H9 (cell line): ENCODE data around the gene ZNF609. TPM values are rescaled to one million over a fixed set of nuclear protein-coding genes. Genes with fewer than 3 reads are reported as not detected.

Experiments used
- DNase-seq: peaks from one replicate; pipeline ENCODE4 v3.0.0-alpha.2; 2017
- H2AFZ ChIP-seq: one replicate; pipeline ENCODE4 v1.6.1; 2013; ENCODE audit warnings: mild to moderate bottlenecking, low read length, control low read depth, moderate library complexity
- H2AK5ac ChIP-seq: 2 replicates; pipeline ENCODE4 v1.6.1; 2013; ENCODE audit warnings: low read length, control low read depth, mixed read lengths; ENCODE audit not compliant: insufficient read length
- H2BK120ac ChIP-seq: one replicate; pipeline ENCODE4 v1.6.1; 2013; ENCODE audit warnings: low read depth, mild to moderate bottlenecking, low read length, control low read depth, inconsistent platforms; ENCODE audit not compliant: poor library complexity, severe bottlenecking
- H2BK12ac ChIP-seq: 2 replicates; pipeline ENCODE4 v1.6.1; 2013; ENCODE audit warnings: low read length, control low read depth, mixed read lengths, low read depth; ENCODE audit not compliant: insufficient read length
- H2BK15ac ChIP-seq: 2 replicates; pipeline ENCODE4 v1.6.1; 2013; ENCODE audit warnings: low read depth, low read length, control low read depth
- H2BK20ac ChIP-seq: one replicate; pipeline ENCODE4 v1.6.1; 2013; ENCODE audit warnings: low read depth, mild to moderate bottlenecking, low read length, control low read depth, inconsistent platforms; ENCODE audit not compliant: poor library complexity, severe bottlenecking
- H2BK5ac ChIP-seq: 2 replicates; pipeline ENCODE4 v1.6.1; 2013; ENCODE audit warnings: low read length, control low read depth, mixed read lengths; ENCODE audit not compliant: insufficient read length
- H3K14ac ChIP-seq: 2 replicates; pipeline ENCODE4 v1.6.1; 2013; ENCODE audit warnings: low read length, control low read depth; ENCODE audit not compliant: insufficient read depth
- H3K18ac ChIP-seq: 2 replicates; pipeline ENCODE4 v1.6.1; 2013; ENCODE audit warnings: low read depth, mild to moderate bottlenecking, mixed read lengths, low read length, control low read depth; ENCODE audit not compliant: insufficient read length
- H3K23ac ChIP-seq: 2 replicates; pipeline ENCODE4 v1.6.1; 2013; ENCODE audit warnings: low read length, control low read depth, mixed read lengths, low read depth; ENCODE audit not compliant: insufficient read length
- H3K23me2 ChIP-seq: 2 replicates; pipeline ENCODE4 v1.6.1; 2013; ENCODE audit warnings: low read depth, mild to moderate bottlenecking, mixed read lengths, low read length, control low read depth; ENCODE audit not compliant: insufficient read length, poor library complexity, severe bottlenecking
- H3K27ac ChIP-seq: 2 replicates; pipeline ENCODE4 v1.5.1; 2013; ENCODE audit warnings: low read length, control low read depth, mixed read lengths, low read depth; ENCODE audit not compliant: insufficient read length
- H3K27me3 ChIP-seq: 2 replicates; pipeline ENCODE4 v1.6.1; 2013; ENCODE audit warnings: low read length, control low read depth, inconsistent platforms; ENCODE audit not compliant: insufficient read depth
- H3K4ac ChIP-seq: 2 replicates; pipeline ENCODE4 v1.6.1; 2013; ENCODE audit warnings: low read depth, mild to moderate bottlenecking, control low read depth, inconsistent platforms, low read length, moderate library complexity
- H3K4me1 ChIP-seq: 2 replicates; pipeline ENCODE4 v1.6.1; 2013; ENCODE audit warnings: low read length, control low read depth, inconsistent platforms; ENCODE audit not compliant: insufficient read depth
- H3K4me2 ChIP-seq: 2 replicates; pipeline ENCODE4 v1.6.1; 2013; ENCODE audit warnings: low read length, control low read depth, mixed read lengths; ENCODE audit not compliant: insufficient read length, insufficient read depth
- H3K56ac ChIP-seq: 2 replicates; pipeline ENCODE4 v1.6.1; 2013; ENCODE audit warnings: low read depth, mild to moderate bottlenecking, mixed read lengths, low read length, control low read depth; ENCODE audit not compliant: insufficient read length
- H3K79me1 ChIP-seq: 2 replicates; pipeline ENCODE4 v1.6.1; 2013; ENCODE audit warnings: low read depth, mild to moderate bottlenecking, moderate library complexity, low read length, control low read depth, inconsistent platforms; ENCODE audit not compliant: insufficient read depth, poor library complexity, severe bottlenecking
- H3K79me2 ChIP-seq: 2 replicates; pipeline ENCODE4 v1.6.1; 2013; ENCODE audit warnings: low read length, control low read depth, inconsistent platforms; ENCODE audit not compliant: insufficient read depth
- H3K9ac ChIP-seq: 2 replicates; pipeline ENCODE4 v1.6.1; 2013; ENCODE audit warnings: low read length, control low read depth, mixed read lengths; ENCODE audit not compliant: insufficient read length; ENCODE audit errors: extremely low read depth
- H3K9me3 ChIP-seq: one replicate; pipeline ENCODE4 v1.6.1; 2013; ENCODE audit warnings: low read depth, low read length, inconsistent platforms; ENCODE audit not compliant: control insufficient read depth
- H3T11ph ChIP-seq: one replicate; pipeline ENCODE4 v1.6.1; 2013; ENCODE audit warnings: mild to moderate bottlenecking, low read length, control low read depth, inconsistent platforms
- H4K20me1 ChIP-seq: one replicate; pipeline ENCODE4 v1.6.1; 2013; ENCODE audit not compliant: control insufficient read depth, insufficient read length, insufficient read depth
- H4K5ac ChIP-seq: 2 replicates; pipeline ENCODE4 v1.6.1; 2013; ENCODE audit warnings: low read depth, mild to moderate bottlenecking, mixed read lengths, low read length, control low read depth; ENCODE audit not compliant: insufficient read length
- H4K8ac ChIP-seq: replicated peaks from 2 replicates; pipeline ENCODE4 v1.6.1; 2013; ENCODE audit warnings: low read length, control low read depth, mixed read lengths, low read depth; ENCODE audit not compliant: insufficient read length
- H4K91ac ChIP-seq: 2 replicates; pipeline ENCODE4 v1.6.1; 2013; ENCODE audit warnings: low read depth, mild to moderate bottlenecking, moderate library complexity, mixed read lengths, low read length, control low read depth; ENCODE audit not compliant: insufficient read length
- H3K27ac Mint-ChIP-seq, 3 experiments: 2 replicates in 2 of 3; 3 replicates in 1 of 3; pipeline ENCODE4 v1.8.0; 2020 to 2021; ENCODE audit warnings: mixed read lengths in 3 of 3, mild to moderate bottlenecking in 1 of 3, moderate library complexity in 1 of 3
- H3K27me3 Mint-ChIP-seq: 2 replicates; pipeline ENCODE4 v1.8.0; 2021; ENCODE audit warnings: low read depth, mild to moderate bottlenecking, moderate library complexity, mixed read lengths
- H3K36me3 Mint-ChIP-seq, 3 experiments: 2 replicates in 2 of 3; 3 replicates in 1 of 3; pipeline ENCODE4 v1.8.0; 2020 to 2021; ENCODE audit warnings: low read depth in 3 of 3, mixed read lengths in 3 of 3; ENCODE audit not compliant: insufficient read depth in 1 of 3
- H3K4me1 Mint-ChIP-seq, 2 experiments: 2 replicates each; pipeline ENCODE4 v1.8.0; 2020; ENCODE audit warnings: mixed read lengths in 2 of 2
- H3K4me3 Mint-ChIP-seq, 2 experiments: 2 replicates in 1 of 2; 3 replicates in 1 of 2; pipeline ENCODE4 v1.8.0; 2020 to 2021; ENCODE audit warnings: mild to moderate bottlenecking in 2 of 2, mixed read lengths in 2 of 2, moderate library complexity in 1 of 2
- H3K9me3 Mint-ChIP-seq, 2 experiments: 2 replicates in 1 of 2; 3 replicates in 1 of 2; pipeline ENCODE4 v1.8.0; 2020; ENCODE audit warnings: mild to moderate bottlenecking in 2 of 2, mixed read lengths in 2 of 2, moderate library complexity in 1 of 2
- WGBS: extraction: QIAGEN DNeasy Blood & Tissue Kit; methylation state at CpG from one replicate; pipeline ENCODE4 v1.1.7; 2013; ENCODE audit warnings: missing lambda C conversion rate, low lambda C conversion rate, mixed read lengths; ENCODE audit not compliant: insufficient read length; ENCODE audit errors: extremely low coverage; 5-methylcytosine and 5-hydroxymethylcytosine counted together
- total RNA-seq: library from RNA; stranded (reverse); gene quantifications from 2 replicates; pipeline ENCODE4 v1.2.1, GENCODE V29; 2021
- TF ChIP-seq, protein P1 (sequence below): fragments of 200-600 bp; sonication (generic); conservative IDR thresholded peaks from 3 replicates; pipeline ENCODE4 v1.8.0; 2021; ENCODE audit warnings: antibody characterized with exemption, mild to moderate bottlenecking

Gene ZNF609
- total RNA-seq, 1 experiment from 2014 or later, result 45.3 TPM

DNA sequence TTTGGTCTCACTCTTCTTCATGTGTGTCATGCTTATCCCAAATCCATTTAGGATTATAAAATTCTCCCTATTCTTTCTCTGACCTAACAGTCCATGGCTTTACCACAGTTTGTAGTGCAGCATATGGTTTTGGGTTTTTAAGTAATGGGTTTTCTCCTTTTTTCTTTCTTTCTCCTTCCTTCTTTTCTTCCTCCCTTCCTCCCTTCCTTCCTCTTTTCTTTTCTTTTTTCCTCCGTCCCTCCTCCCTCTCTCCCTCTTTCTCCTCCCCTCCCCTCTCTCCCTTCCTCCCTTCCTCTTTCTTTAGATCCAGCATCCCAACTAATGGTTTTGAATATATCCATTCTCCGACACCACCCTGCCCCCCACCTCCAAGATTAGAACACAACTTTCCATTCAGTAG lies 196.1 kb downstream of the ZNF609 start:
- peaks cover 2 to 10% (median 6%) of the 10 kb centered on the region in 3 experiments; a peak in 3 of 7 replicates for H3K36me3 Mint-ChIP-seq
- H3K14ac ChIP-seq, result no peak overlapping the region
- no peaks in the 10 kb centered on the region for H3K4me1 ChIP-seq
- no peak overlapping the region for H2BK15ac ChIP-seq
- H3K27ac Mint-ChIP-seq, result peak overlapping the region in 1 of 3 experiments; percentile 29; a peak in 1 of 7 replicates
- no peaks in the 10 kb centered on the region for H4K20me1 ChIP-seq
- no peak overlapping the region for H3K4me3 Mint-ChIP-seq
- H3K27ac ChIP-seq, result no peak overlapping the region
- H2BK12ac ChIP-seq, result no peak overlapping the region
- H3K4me1 Mint-ChIP-seq, result peaks cover 5% of the 10 kb centered on the region in 2 experiments
- no peak overlapping the region for H3K23ac ChIP-seq
- no peak overlapping the region for H3K18ac ChIP-seq
- H3K23me2 ChIP-seq, result no peaks in the 10 kb centered on the region
- H2BK5ac ChIP-seq, result no peak overlapping the region
- no peaks in the 10 kb centered on the region for H3K9me3 Mint-ChIP-seq
- H2AK5ac ChIP-seq, result no peak overlapping the region
- no peak overlapping the region for H3K4me2 ChIP-seq
- no peak overlapping the region for H3K9ac ChIP-seq
- no peaks in the 10 kb centered on the region for H3K27me3 Mint-ChIP-seq
- H2BK120ac ChIP-seq, result no peak overlapping the region
- H3K79me2 ChIP-seq, result no peaks in the 10 kb centered on the region
- no peak for DNase-seq
- no peak overlapping the region for H4K8ac ChIP-seq
- H3K27me3 ChIP-seq, result no peaks in the 10 kb centered on the region
- H3K56ac ChIP-seq, result no peak overlapping the region
- no peak overlapping the region for H4K5ac ChIP-seq
- H2BK20ac ChIP-seq, result no peak overlapping the region
- TF ChIP-seq, protein P1, sequence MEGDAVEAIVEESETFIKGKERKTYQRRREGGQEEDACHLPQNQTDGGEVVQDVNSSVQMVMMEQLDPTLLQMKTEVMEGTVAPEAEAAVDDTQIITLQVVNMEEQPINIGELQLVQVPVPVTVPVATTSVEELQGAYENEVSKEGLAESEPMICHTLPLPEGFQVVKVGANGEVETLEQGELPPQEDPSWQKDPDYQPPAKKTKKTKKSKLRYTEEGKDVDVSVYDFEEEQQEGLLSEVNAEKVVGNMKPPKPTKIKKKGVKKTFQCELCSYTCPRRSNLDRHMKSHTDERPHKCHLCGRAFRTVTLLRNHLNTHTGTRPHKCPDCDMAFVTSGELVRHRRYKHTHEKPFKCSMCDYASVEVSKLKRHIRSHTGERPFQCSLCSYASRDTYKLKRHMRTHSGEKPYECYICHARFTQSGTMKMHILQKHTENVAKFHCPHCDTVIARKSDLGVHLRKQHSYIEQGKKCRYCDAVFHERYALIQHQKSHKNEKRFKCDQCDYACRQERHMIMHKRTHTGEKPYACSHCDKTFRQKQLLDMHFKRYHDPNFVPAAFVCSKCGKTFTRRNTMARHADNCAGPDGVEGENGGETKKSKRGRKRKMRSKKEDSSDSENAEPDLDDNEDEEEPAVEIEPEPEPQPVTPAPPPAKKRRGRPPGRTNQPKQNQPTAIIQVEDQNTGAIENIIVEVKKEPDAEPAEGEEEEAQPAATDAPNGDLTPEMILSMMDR, result no peak
- no peak overlapping the region for H3T11ph ChIP-seq
- H3K79me1 ChIP-seq, result no peaks in the 10 kb centered on the region
- H3K4ac ChIP-seq, result no peak overlapping the region
- H3K9me3 ChIP-seq, result no peaks in the 10 kb centered on the region
- H2AFZ ChIP-seq, result no peak overlapping the region
- no peak overlapping the region for H4K91ac ChIP-seq
- no CpG with 5 or more reads among the region's 2 CpGs for WGBS
